ENCODE data around the gene ZC3H15.
A peak's percentile ranks its signal among the peaks of the same experiment; 100 is the strongest.
"Not testable (repeated sequence)": the region's sequence is repeated elsewhere in the genome, so short reads cannot be mapped to it uniquely, and the experiment has no call there.

The ZC3H15 gene

GRCh38 chr2:186496401-186496800, 10.3 kb downstream of the ZC3H15 start:
- DNase-seq = no peak

DNA sequence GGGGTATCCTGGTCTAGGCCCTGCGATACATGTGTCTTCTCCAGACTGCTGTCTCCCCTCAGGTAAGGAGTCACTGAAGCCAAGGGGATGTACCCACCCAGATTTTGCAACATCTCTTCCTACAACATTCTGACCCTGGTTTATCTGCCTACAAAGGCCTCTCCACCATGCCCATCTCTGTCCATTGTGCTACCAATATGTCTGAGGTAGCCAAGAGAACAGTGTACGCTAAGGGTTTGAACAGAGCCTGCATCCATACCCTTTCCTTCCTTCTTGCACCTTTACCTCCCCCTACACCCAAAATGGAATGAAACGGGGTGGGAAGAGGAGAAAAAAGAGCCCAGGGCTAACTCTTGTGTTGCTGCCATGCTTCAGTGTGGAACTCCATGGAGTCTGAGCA, 11.9 kb downstream of the ZC3H15 start:
- no peak for DNase-seq

DNA sequence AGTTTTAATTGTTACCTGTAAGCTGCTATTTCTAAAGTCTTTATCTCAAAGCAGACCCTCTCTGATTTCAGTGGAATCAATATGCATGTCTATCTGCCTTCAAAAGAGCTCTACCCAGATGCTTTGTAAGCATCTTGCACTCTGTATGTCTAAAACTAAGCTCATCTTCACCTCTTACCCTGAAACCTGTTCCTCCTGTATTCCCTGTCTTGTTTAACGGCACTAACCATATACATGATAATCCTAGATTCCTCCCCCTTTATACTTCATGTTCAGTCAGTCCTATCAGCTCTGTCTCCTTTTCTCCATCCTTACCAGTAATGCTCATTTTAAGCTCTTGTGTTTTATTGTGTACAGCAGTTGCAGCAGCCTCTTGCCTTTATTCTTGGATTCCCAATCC, 12.8 kb downstream of the ZC3H15 start:
- DNase-seq = no peak

GRCh38 chr2:186503827-186504606, 18.0 kb downstream of the ZC3H15 start:
- DNase-seq = peak; percentile 29

GRCh38 chr2:186508263-186508662, 22.2 kb downstream of the ZC3H15 start:
- no peak for DNase-seq

- no peak for DNase-seq
These were observed 29.3 kb downstream of the ZC3H15 start for GRCh38 chr2:186515376-186515775.

- DNase-seq = no peak
These were observed 30.3 kb downstream of the ZC3H15 start for GRCh38 chr2:186516396-186516795.

- DNase-seq = no peak
These were observed 31.0 kb downstream of the ZC3H15 start for GRCh38 chr2:186517090-186517489.

- DNase-seq = no peak
These were observed 32.2 kb downstream of the ZC3H15 start for GRCh38 chr2:186518291-186518690.

GRCh38 chr2:186518945-186519344, 32.9 kb downstream of the ZC3H15 start:
- no peak for DNase-seq

GRCh38 chr2:186521570-186522153, 35.6 kb downstream of the ZC3H15 start:
- DNase-seq = not testable (repeated sequence)

DNA sequence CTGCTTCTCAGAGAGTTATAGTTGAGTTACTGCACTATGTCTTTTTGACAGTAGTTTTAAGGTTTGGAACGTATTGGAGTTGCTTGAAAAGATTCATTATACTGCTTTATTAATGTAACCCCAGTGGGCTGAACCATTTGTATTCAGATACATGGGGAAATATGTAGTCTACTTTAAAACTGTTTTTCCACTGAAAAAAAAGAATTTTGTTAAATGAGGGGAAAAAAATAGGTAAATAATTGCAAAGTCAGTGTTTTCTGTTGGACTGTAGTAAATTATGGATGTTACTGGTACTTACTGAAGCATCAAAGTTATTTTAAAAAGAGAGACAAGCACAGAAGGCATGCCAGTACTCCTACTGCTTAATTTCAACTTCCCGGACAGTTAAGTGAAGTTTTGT, 36.4 kb downstream of the ZC3H15 start:
- no peak for DNase-seq

DNA sequence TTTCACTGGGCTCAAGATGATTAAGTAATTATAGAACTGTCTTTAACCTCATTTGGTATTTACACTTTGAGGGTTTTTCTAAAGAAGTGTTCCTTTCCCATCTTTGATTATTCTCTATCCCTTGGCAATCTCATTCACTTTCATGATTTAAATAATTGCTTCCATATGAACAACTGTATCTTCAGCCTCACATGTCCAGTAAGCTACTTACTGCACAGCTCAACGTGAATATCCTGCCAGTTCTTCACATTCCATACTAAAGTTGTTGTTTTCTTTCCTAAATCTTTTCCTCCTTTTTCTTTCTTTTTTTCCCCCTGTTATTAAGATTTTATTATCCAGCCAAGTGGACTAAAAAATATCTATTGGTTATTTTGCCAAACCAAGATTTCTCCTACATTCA, 37.7 kb downstream of the ZC3H15 start:
- no peak for DNase-seq

DNA sequence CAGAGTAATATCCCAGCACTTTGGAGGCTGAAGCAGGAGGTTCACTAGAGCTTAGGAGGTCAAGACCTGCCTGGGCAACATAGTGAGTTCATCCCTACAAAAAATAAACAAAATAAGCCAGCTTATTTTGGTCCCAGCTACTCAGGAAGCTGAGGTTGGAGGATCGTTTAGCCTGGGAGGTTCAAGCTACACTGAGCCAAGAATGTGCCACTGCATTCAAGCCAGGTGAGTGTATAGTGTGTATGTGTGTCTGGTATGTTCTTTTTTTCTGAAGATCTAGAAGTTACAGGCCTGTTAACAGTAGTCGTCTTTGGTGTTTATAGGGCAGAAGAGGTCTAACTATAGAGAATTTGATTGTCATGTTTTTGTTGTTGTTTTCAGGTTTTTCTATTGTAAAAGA, 40.2 kb downstream of the ZC3H15 start:
- no peak for DNase-seq

- no peak for DNase-seq
These were observed 44.3 kb downstream of the ZC3H15 start for GRCh38 chr2:186530314-186530713.

DNA sequence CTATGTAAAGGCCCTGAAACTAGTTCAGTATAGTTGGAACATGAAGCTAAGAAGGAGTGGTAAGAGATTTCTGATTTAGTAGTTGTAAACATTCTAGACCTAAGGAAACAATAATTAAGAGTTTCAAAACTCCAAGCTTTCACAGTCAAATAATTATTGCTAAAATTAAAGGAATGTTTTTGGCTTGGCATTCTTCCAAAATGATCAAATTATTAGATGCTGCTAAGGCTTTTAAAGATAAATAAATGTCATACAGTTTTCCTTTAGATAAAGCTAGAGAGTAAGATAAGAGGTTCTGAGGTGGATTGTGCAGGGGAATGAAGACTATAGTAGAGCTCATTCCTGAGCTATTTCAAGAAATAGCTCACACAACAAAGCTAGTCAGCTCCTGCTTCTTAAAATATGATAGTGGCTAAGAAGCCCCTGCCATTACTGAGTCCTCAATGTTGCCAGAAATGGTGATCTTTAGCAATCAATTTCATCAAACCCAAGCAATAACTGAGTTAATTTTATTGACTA, 45.3 kb downstream of the ZC3H15 start:
- no peak for DNase-seq

GRCh38 chr2:186532891-186533290, 46.8 kb downstream of the ZC3H15 start:
- no peak for DNase-seq

DNA sequence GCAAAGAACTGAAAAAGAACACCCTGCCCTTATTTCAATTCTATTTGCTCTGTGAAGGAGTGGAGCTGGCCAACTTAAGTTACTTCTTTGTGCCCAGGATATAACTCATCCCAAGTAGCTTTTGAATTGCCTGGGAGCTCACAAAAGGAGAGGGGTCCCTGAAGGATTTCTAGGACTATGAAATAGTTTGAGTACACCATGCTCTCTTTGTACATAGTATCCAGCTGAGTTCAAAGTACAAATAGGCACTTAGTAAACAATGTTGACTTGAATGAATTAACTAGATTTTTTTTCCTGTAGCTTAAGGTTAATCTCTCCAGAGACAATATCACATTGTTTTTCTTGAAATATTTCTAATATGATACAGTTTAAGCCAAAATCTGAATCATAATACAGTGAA, 47.7 kb downstream of the ZC3H15 start:
- no peak for DNase-seq

DNA sequence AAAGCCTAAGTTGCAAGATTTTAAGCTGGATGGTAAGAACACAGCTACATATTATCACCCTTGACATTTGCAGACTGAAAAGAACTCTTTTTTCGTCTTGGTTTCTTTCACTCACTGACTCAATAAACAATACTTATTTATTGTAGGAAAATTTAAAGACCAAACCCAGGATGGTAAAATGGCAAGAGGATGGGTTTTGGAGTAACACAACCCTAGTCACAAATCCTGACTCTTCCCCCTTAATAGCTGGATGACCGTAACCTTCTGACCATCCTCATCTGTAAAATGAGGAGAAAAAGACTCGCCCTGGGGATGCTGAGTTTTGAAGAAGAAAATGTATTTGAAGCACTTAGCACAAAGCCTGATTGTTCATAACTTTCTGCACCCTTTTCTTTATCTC, 48.3 kb downstream of the ZC3H15 start:
- no peak for DNase-seq

DNA sequence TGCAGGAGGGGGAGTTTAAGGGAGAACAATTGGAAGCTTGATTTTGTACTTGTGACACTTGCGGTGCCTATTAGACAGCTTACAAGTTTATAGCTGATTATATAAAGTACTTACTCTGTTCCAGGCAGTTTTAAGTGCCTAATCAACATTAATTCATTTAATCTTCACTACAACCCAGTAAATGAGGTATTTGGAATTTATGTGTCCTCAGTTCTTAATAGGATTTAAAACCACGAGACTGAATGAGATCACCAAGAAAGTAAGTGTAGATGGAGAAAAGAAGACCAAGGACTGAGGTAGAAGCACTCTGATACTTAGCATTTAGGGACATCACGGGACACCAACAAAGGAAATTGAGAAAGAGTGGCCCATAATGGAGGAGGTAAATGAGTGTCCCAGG, 49.8 kb downstream of the ZC3H15 start:
- no peak for DNase-seq

- no peak for DNase-seq
These were observed 51.0 kb downstream of the ZC3H15 start for GRCh38 chr2:186537019-186537418.

DNA sequence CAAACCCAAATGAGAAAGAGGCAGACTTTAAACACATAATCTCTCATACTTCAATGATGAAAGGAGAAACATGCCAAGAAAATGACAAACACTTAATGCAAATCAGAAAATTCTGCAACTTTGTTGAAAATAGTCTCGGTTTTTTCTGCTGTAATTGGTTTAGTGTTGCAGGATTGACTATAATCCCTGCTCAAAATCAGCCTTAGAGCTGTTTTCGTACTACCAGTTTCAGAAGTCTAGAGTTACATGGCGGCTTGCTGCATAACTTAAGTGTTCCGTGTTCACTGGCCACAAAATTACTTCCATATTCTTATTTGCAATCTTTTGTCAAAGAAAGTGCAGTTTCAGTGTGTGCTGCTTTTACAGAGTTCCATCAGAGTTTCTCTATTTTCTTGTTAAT, 54.9 kb downstream of the ZC3H15 start:
- DNase-seq = no peak

DNA sequence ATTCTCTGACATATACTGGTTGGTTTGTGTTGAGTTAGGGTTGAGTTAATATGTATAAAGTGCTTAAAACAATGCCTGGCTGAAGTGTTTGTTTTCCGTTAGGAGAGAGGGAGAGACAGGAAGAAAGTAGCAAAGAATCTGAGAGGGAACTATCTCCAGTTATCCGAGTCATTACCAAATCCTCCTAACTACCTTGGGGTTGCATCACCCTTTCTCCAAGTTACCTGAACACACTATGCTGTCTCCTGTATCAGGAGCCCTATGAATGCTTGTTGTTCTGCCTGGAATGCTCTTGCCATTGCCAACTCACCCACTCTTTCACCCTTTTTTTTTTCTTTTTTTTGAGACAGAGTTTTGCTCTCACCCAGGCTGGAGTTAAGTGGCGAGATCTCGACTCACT, 55.9 kb downstream of the ZC3H15 start:
- no peak for DNase-seq

DNA sequence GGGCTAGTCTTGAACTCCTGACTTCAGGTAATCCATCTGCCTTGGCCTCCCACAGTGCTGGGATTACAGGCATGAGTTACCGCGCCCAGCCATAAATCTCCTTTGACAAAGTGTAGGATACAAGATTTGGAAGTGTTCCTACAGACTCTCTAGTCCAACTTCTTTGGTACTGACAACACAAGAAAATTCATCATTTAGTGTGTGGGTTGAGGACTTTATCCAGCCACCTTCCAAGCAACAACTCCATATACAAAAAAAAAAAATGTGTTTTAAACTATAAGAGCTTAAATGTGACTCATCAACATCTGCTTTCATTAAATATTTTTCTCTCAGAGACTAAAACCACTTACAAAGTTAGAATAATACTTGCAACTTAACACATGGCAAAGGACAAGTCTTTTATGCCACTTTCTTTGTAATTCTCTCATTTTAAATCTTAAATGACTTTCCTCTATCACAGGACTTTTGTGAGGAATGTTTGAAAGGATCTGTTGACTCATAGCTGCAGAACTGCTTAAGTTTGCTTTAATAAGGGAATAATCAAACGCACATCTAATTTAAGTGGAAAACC, 57.6 kb downstream of the ZC3H15 start:
- DNase-seq = no peak
